A549 treated with Hydrocortisone at 1 μM for 4 hours (cell line): ENCODE measurements around the gene PPY. TPM values are rescaled to one million over a fixed set of nuclear protein-coding genes. Genes with fewer than 3 reads are reported as not detected.

Experiments used
- total RNA-seq: library from RNA; stranded (reverse); fragments of 200-300 nt; extraction: Qiagen RNA extraction; gene quantifications from 5 replicates; pipeline ENCODE4 v1.2.3, GENCODE V29; 2022

Gene PPY, protein sequence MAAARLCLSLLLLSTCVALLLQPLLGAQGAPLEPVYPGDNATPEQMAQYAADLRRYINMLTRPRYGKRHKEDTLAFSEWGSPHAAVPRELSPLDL
- total RNA-seq: 0.23 to 0.44 TPM (median 0.29 TPM) in 3 of 5 replicates, not detected in the others

GRCh38 chr17:43942051-43942685 is at the start of gene PPY:
PPY (minus strand) TSS chr17:43942476; CDS start chr17:43941654, 822 bp downstream.

DNA sequence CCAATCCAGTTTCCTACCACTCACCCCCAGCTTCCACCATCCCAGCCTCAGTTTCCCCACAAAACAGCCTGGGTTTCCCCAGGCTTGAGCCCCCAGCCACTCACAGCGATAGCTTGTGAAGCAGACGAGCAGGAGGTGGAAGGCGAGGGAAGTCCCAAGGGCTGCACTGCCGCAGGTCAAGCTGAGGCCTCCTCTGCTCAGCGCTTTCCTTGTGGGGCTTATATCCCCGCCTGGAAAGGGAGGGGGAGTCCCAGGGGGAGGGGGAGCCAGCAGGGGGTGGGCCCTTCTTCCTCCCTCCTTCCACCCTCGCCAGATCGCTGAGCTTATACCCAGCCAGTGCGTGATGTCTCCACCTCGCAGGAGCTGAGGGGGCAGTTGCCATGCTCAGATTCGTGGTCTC is 11.5 kb upstream of the PPY start, which contains the start of gene PYY:
PYY (minus strand) TSS at position 195 of the 400 bp plus-strand sequence. CDS start 457 bp downstream, outside the sequence.

DNA sequence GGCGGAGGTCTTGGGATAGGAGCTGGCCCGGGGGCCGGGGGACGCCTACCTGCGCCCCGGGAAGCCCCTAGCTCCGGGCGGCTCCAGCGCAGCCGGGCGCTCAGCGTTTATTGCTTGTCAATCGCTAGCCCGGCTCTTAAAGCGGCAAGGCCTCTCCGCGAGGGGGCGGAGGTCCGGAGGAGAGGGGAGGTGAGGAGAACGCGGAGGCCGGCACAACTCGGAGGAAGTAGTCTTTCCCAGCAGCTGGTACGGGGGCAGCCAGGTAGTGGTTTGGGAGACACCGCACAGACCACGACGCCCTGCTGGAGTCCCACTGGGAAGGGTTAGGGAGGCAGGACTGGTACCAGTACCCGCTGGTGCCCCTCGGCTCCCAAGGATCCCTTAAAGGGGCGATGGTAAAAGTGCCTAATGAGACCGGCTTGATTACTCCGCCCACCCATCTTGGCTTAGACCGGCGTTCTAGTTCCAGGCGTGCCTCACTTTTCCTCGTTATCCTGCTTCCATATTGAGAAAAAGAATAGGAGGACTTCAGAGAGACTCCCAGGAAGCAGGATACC is 34.8 kb downstream of the PPY start, which contains the start of gene MPP2:
MPP2 (minus strand) TSS at position 112 of the 557 bp plus-strand sequence. CDS start 3,076 bp downstream, outside the sequence.

Other genes with a start within 250 kb of the PPY start
- not detected in 5 replicates for gene SOST, start 183.7 kb downstream of the PPY start, total RNA-seq
- gene DUSP3, start 163.5 kb downstream of the PPY start, total RNA-seq: 59.7 to 67.0 TPM (median 62.4 TPM) in 5 replicates
- 0.02 to 0.03 TPM (median 0.03 TPM) in 3 of 5 replicates, not detected in the others for gene CFAP97D1, start 162.0 kb downstream of the PPY start, total RNA-seq
- gene MPP3, start 109.3 kb downstream of the PPY start, total RNA-seq: 13.7 to 18.8 TPM (median 15.6 TPM) in 5 replicates
- not detected in 5 replicates for gene CD300LG, start 95.3 kb downstream of the PPY start, total RNA-seq
- 1.1 to 1.6 TPM (median 1.3 TPM) in 5 replicates for gene MPP2, start 34.9 kb downstream of the PPY start, total RNA-seq
- not detected in 5 replicates for gene PYY, start 11.5 kb upstream of the PPY start, total RNA-seq
- 0.82 to 1.5 TPM (median 1.2 TPM) in 5 replicates for gene NAGS, start 62.1 kb upstream of the PPY start, total RNA-seq
- gene TMEM101, start 72.5 kb upstream of the PPY start, total RNA-seq: 24.3 to 31.7 TPM (median 29.9 TPM) in 5 replicates
- 46.9 to 53.4 TPM (median 50.5 TPM) in 5 replicates for gene LSM12, start 124.2 kb upstream of the PPY start, total RNA-seq
- gene G6PC3, start 128.3 kb upstream of the PPY start, total RNA-seq: 121 to 161 TPM (median 158 TPM) in 5 replicates
- gene HDAC5, start 181.2 kb upstream of the PPY start, total RNA-seq: 13.1 to 15.3 TPM (median 15.1 TPM) in 5 replicates
- gene HROB, start 199.5 kb upstream of the PPY start, total RNA-seq: 9.7 to 11.4 TPM (median 10.5 TPM) in 5 replicates
- 0.07 to 0.13 TPM (median 0.12 TPM) in 3 of 5 replicates, not detected in the others for gene ASB16, start 228.2 kb upstream of the PPY start, total RNA-seq
- gene TMUB2, start 244.5 kb upstream of the PPY start, total RNA-seq: 40.1 to 44.4 TPM (median 41.7 TPM) in 5 replicates